Measurements from ENCODE around the gene ST13.

DNA sequence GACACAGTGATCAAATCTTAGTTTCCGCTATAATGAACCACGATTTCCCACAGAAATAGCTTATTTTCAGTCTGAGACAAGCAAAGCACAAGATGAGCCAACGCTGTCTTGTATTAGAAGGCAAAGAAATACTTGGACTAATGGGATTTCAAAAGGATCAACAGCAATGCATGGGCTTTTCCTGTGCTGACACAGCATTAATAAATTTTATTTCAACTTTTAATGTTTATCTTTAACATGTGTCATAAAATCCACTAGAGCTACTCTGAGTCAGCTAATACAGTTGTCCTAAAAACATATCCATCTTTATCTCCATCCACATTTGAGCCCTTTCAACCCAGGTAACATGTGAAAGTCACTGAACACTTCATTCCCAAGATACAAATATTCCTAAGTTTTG lies 21.8 kb downstream of the ST13 start:
- TF ChIP-seq, protein P1, sequence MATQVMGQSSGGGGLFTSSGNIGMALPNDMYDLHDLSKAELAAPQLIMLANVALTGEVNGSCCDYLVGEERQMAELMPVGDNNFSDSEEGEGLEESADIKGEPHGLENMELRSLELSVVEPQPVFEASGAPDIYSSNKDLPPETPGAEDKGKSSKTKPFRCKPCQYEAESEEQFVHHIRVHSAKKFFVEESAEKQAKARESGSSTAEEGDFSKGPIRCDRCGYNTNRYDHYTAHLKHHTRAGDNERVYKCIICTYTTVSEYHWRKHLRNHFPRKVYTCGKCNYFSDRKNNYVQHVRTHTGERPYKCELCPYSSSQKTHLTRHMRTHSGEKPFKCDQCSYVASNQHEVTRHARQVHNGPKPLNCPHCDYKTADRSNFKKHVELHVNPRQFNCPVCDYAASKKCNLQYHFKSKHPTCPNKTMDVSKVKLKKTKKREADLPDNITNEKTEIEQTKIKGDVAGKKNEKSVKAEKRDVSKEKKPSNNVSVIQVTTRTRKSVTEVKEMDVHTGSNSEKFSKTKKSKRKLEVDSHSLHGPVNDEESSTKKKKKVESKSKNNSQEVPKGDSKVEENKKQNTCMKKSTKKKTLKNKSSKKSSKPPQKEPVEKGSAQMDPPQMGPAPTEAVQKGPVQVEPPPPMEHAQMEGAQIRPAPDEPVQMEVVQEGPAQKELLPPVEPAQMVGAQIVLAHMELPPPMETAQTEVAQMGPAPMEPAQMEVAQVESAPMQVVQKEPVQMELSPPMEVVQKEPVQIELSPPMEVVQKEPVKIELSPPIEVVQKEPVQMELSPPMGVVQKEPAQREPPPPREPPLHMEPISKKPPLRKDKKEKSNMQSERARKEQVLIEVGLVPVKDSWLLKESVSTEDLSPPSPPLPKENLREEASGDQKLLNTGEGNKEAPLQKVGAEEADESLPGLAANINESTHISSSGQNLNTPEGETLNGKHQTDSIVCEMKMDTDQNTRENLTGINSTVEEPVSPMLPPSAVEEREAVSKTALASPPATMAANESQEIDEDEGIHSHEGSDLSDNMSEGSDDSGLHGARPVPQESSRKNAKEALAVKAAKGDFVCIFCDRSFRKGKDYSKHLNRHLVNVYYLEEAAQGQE (IDR thresholded peaks at IDR 0.05; ENCODE audit: insufficient read depth in 1 of 2, low read depth in 2 of 2, low read length in 2 of 2): no peak
- no peak for TF ChIP-seq SIN3A (IDR thresholded peaks at IDR 0.05; ENCODE audit: borderline replicate concordance, insufficient read depth, low read length)
